GM21529 (cell line): ENCODE results near the gene MYO7B.

Experiments
- ATAC-seq: cut with Tn5 transposase; IDR thresholded peaks from one replicate; pipeline ENCODE4 v1.9.1; 2021; ENCODE audit not compliant: unreplicated experiment

The MYO7B gene

GRCh38 chr2:127659408-127660290 lies 124.2 kb downstream of the MYO7B start:
- ATAC-seq = no peak

- ATAC-seq = no peak
These were observed 124.8 kb downstream of the MYO7B start for GRCh38 chr2:127660291-127660578.

DNA sequence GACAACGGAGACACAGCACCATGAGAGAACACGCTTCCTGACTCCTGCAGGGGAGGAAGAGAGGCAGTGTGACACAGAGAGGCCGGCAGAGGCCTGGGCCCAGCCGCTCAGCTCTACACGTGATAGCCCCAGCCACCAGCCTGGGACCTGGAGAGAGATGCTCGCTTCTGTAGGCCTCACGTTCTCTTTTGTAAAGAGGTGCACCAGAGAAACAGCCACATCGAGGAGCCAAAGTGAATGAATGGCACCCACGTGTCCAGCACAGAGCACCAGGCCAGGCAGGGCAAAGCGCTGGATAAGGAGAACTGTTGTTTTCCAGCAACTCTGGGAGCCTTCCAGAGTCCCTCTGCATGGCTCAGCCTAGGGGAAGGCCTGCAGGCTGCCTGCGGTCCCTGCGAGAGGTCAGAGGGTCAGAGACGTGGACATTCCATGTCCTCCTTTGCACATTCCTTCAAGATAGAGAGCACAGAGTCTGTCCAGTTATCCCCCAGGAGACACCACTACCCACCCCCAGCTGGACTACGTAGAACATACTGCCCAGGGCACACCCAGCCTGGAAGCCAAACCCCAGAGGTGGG lies 125.7 kb downstream of the MYO7B start:
- ATAC-seq = no peak

DNA sequence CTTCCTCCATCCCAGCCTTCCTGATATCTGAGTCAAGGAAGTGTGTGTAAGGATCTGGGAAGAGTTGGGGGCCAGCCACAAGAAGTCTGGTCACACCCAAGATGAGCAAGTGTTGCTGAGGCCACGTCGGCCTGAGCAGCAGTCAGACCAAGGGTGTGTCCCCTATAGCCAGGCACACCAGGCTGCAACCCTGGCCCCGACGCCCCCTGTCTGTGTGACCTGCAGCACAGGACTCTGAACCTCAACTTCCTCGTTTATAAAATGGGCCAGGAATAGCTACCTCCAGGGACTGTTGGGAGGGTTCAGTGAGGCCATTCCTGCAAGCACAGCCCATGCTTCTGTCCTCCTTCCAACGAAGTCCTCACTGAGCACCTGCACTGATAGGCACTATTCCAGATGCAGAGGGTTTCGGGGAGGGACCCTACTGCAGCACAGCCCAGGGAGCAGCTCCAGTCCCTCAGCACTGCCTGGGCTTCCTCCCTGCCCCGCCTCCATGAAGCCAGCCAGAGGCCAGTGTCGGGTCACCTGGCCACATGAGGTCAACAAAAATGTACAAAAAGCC lies 126.5 kb downstream of the MYO7B start:
- ATAC-seq = no peak

- no peak for ATAC-seq
These were observed 127.6 kb downstream of the MYO7B start for GRCh38 chr2:127662937-127663565.

- no peak for ATAC-seq
These were observed 128.1 kb downstream of the MYO7B start for GRCh38 chr2:127663566-127664064.

DNA sequence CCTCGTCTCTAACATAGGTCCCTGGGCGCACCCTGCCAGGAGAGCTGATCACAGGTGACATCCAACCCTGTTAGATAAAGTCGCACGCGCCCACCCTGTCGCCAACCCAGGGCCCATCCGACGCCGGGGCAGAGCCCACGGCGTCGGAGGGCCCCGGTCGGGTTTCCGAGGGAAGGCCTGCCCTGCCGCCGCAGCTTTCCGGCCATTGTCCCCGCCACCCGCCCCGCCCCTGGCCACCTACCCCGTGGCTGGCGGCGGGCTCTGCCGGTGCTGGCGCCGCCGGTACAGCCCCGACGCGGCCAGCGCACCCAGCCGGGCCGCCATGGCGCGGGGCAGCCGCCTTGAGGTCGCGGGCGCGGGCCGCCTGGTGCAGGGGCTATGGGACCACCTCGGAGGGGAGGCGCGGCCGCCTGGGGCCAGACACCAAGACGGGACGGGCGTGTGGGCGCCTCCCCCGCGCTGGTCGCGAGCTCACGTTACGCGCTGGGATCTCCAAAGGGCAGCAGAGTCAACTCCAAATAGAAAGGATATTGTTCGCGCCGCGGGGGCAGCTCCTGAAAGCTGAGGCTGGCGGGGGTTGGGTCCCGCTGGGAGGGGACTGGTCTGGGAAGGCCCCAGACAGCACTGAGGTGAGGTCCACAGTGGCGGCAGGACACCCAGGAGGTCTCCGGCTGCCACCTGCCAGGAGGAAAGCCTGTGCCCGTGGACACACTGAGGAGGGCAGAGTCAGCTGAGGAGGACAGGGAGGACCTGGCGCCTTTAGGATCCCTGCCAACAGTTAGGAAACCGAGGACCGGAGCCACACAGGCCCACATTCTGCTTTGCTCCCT lies 128.8 kb downstream of the MYO7B start:
- ATAC-seq = no peak

DNA sequence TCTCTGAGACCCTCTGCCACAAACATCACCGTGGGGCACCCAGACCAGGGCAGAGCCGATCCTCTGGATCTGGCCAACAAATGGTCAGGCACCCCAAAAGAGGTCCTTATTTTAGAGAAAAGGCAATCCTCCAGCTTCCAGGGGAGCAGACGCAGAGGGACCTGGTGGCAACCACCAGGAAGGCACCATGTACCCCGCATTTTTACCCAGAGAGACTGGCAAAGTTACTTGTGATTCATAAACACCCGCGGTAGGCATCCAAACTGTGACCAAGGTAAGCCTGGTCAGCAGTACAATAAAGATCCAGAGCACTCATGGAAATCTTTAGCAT lies 129.4 kb downstream of the MYO7B start:
- ATAC-seq = no peak

GRCh38 chr2:127665267-127665893 lies 129.9 kb downstream of the MYO7B start:
- ATAC-seq = no peak

DNA sequence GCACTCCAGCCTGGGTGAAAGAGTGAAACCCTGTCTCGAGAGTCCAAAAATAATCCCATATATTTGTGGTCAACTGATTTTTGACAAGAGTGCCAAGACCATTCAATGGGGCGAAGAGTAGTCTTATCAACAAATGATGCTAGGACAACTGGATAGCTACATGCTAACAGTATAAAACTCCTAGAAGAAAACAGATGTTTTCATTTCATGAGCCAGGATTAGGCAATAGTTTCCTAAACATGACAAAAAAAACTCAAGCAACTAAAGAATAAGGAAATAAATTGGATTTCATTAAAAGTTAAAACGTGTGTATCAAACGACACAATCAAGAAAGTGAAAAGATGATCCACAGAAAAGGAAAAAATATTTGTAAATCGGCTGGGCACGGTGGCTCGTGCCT lies 133.6 kb downstream of the MYO7B start:
- ATAC-seq = no peak

GRCh38 chr2:127670055-127670956 lies 134.8 kb downstream of the MYO7B start:
- no peak for ATAC-seq

GRCh38 chr2:127670957-127671290 lies 135.4 kb downstream of the MYO7B start:
- ATAC-seq = no peak

GRCh38 chr2:127671557-127672302 lies 136.2 kb downstream of the MYO7B start:
- ATAC-seq = no peak

DNA sequence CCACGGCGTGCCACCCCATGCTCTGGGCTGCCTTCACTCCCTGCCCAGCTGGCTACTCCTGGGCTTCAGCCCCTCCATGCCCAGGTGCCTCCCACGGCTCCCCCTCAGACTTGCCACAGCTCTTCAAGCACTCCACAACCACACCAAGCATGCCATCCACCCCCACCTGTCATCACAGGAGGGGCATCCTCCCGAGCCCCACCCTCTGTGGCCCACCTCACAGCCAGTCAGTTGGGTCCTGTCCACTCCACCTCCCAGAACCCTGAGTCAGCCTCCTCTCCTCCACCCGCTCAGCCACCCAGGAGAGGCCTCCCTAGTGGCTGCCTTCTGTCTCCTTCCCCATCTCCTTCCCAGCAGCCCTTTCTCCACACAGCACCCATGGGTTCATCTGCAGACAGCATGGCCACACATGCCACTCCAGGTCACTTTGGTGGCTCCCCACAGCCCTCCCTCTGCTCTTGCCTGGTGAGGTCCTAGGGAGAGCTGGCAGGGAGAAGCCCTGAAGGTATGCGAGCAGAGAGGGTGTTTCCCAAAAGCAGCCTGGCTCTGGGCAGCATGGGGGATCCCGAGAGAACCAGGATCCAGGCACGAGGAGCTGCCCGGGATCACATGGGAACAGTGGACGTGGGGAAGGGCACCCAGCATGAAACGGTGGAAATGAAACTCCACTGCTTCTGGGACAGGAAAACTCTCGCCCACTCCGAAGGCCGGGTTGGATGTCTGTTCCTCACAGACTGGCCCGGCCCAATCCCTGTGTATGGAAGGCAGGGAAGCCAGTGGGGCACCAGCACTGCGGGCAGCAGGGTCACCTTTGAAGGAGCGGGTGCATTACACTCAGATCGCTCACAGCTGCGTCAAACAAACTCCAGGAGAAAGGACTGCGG lies 137.1 kb downstream of the MYO7B start:
- no peak for ATAC-seq

DNA sequence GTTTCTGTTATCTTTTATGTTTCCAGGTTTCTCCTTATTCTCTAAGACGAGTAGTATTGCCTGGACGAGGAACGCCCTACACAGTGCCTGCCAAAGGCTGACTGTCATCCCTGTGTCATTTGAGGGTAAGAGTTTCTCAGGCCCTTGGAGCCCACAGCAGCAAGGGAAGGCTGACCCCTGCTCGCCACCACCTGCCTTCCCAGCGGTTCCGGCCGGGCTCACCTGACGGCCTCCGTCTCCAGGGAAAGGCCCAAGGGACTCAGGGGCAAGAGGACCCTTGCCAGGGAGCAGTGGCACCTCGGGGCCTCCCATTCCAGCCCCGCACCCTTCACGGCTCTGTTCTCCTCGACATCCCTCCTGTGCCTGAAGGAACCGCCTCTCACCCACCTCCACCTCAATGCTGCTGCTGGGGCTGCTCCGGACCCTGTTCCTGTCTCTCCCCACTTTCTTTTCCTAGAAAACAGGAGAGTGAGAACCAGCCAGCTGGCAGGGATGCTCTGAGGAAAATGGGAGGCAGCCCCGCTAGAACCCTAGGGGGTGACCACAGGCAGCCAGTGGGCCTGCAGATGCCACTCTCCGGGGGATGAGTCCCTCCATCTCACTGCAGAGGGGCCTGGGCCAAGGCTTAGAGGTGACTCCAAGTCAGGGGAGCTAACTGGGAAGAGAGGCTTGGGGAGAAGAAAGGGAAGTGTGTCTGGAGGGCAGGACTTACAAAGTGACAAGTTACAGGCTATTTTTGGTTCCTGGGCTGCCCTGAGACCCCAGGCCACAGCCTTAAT lies 138.0 kb downstream of the MYO7B start:
- no peak for ATAC-seq

GRCh38 chr2:127674241-127675209 lies 139.0 kb downstream of the MYO7B start:
- no peak for ATAC-seq
